NCI-H2171 (cell line): ENCODE measurements around the gene BANF2.

ENCODE experiments used
- DNase-seq: peaks from one replicate; lab custom pipeline; 2025; lab: John Stamatoyannopoulos, UW

BANF2 gene

GRCh38 chr20:17664025-17664633 lies 35.6 kb upstream of the BANF2 start:
- DNase-seq = no peak

GRCh38 chr20:17665756-17666155 lies 34.0 kb upstream of the BANF2 start:
- DNase-seq = no peak

- DNase-seq = no peak
These were observed 33.3 kb upstream of the BANF2 start for GRCh38 chr20:17666481-17666880.

- DNase-seq = no peak
These were observed 32.3 kb upstream of the BANF2 start for GRCh38 chr20:17667445-17667844.

GRCh38 chr20:17668432-17668831 lies 31.3 kb upstream of the BANF2 start:
- DNase-seq = no peak

GRCh38 chr20:17669306-17669931 lies 30.3 kb upstream of the BANF2 start:
- no peak for DNase-seq

- DNase-seq = no peak
These were observed 28.8 kb upstream of the BANF2 start for GRCh38 chr20:17671011-17671410.

- no peak for DNase-seq
These were observed 28.2 kb upstream of the BANF2 start for GRCh38 chr20:17671565-17671964.

- DNase-seq = no peak
These were observed 26.7 kb upstream of the BANF2 start for GRCh38 chr20:17673084-17673483.

GRCh38 chr20:17674722-17675518 lies 24.8 kb upstream of the BANF2 start:
- no peak for DNase-seq

- DNase-seq = no peak
These were observed 24.0 kb upstream of the BANF2 start for GRCh38 chr20:17675519-17676377.

- no peak for DNase-seq
These were observed 23.4 kb upstream of the BANF2 start for GRCh38 chr20:17676378-17676759.

GRCh38 chr20:17676942-17677341 lies 22.8 kb upstream of the BANF2 start:
- DNase-seq = no peak

- DNase-seq = no peak
These were observed 21.5 kb upstream of the BANF2 start for GRCh38 chr20:17678295-17678694.

GRCh38 chr20:17678886-17679285 lies 20.9 kb upstream of the BANF2 start:
- no peak for DNase-seq

GRCh38 chr20:17679941-17680835 lies 19.6 kb upstream of the BANF2 start:
- DNase-seq = no peak

- DNase-seq = peak; percentile 64
These were observed 18.7 kb upstream of the BANF2 start for GRCh38 chr20:17680836-17681725.

GRCh38 chr20:17681726-17682102 lies 18.1 kb upstream of the BANF2 start:
- DNase-seq = no peak

- peak; percentile 98 for DNase-seq
These were observed 17.5 kb upstream of the BANF2 start, which contains the start of gene RRBP1 for GRCh38 chr20:17682103-17682888. Gene RRBP1, minus strand, starts transcription at chr20:17682242. Its CDS starts 21,735 bp downstream, at chr20:17660507.

GRCh38 chr20:17682889-17683198 lies 16.9 kb upstream of the BANF2 start:
- no peak for DNase-seq
